ENCODE data around the gene ADARB2.
A peak's percentile ranks its signal among the peaks of the same experiment; 100 is the strongest.

Gene ADARB2

GRCh38 chr10:1423676-1424253 lies 313.6 kb downstream of the ADARB2 start:
- no peaks in the 10 kb centered on the region for H3K79me2 ChIP-seq (ENCODE audit: control insufficient read depth, low read length)
- H3K4me3 ChIP-seq (ENCODE audit: low read length) = peak overlapping the region; percentile 40
- no peaks in the 10 kb centered on the region for H3K27me3 ChIP-seq (ENCODE audit: control insufficient read depth, low read length)
- peaks cover 100% of the 10 kb centered on the region for H3K4me1 ChIP-seq (ENCODE audit: control insufficient read depth, low read length)
- peak overlapping the region; percentile 66 for H3K4me2 ChIP-seq (ENCODE audit: low read length)
- H3K36me3 ChIP-seq (ENCODE audit: control insufficient read depth, low read length) = no peaks in the 10 kb centered on the region
- no peaks in the 10 kb centered on the region for H4K20me1 ChIP-seq (ENCODE audit: control insufficient read depth, insufficient read depth, low read depth, low read length)
- H3K9me3 ChIP-seq (ENCODE audit: control insufficient read depth, insufficient read depth, low read length) = no peaks in the 10 kb centered on the region
- peak overlapping the region; percentile 79 for H3K27ac ChIP-seq (ENCODE audit: low read depth, low read length)
- TF ChIP-seq EZH2phosphoT487 (IDR thresholded peaks at IDR 0.05; ENCODE audit: borderline replicate concordance, low read length) (no peak), CTCF (IDR thresholded peaks at IDR 0.05; ENCODE audit: low read depth, low read length, poor library complexity, severe bottlenecking) (no peak)
- H3F3A ChIP-seq (ENCODE audit: control insufficient read depth, insufficient read depth) = peaks cover 45% of the 10 kb centered on the region
- no peaks in the 10 kb centered on the region for H3K9me2 ChIP-seq (replicated peaks; ENCODE audit: control insufficient read depth, low read length)

GRCh38 chr10:1422275-1422674 lies 315.1 kb downstream of the ADARB2 start:
- Histone ChIP-seq H3K4me2 (ENCODE audit: low read length) (no peak overlapping the region), H4K20me1 (ENCODE audit: control insufficient read depth, insufficient read depth, low read depth, low read length) (no peaks in the 10 kb centered on the region), H3K4me1 (ENCODE audit: control insufficient read depth, low read length) (peaks cover 100% of the 10 kb centered on the region), H3F3A (ENCODE audit: control insufficient read depth, insufficient read depth) (peaks cover 42% of the 10 kb centered on the region), H3K9me3 (ENCODE audit: control insufficient read depth, insufficient read depth, low read length) (peaks cover 4% of the 10 kb centered on the region; the same call in 1 of the 2 replicates), H3K27ac (ENCODE audit: low read depth, low read length) (no peak overlapping the region), H3K79me2 (ENCODE audit: control insufficient read depth, low read length) (no peaks in the 10 kb centered on the region), H3K36me3 (ENCODE audit: control insufficient read depth, low read length) (no peaks in the 10 kb centered on the region), H3K9me2 (replicated peaks; ENCODE audit: control insufficient read depth, low read length) (no peaks in the 10 kb centered on the region), H3K27me3 (ENCODE audit: control insufficient read depth, low read length) (no peaks in the 10 kb centered on the region), H3K4me3 (ENCODE audit: low read length) (no peak overlapping the region)
- TF ChIP-seq EZH2phosphoT487 (IDR thresholded peaks at IDR 0.05; ENCODE audit: borderline replicate concordance, low read length) (no peak), CTCF (IDR thresholded peaks at IDR 0.05; ENCODE audit: low read depth, low read length, poor library complexity, severe bottlenecking) (no peak)

GRCh38 chr10:1420661-1421362 lies 316.5 kb downstream of the ADARB2 start:
- H4K20me1 ChIP-seq (ENCODE audit: control insufficient read depth, insufficient read depth, low read depth, low read length) = no peaks in the 10 kb centered on the region
- peaks cover 100% of the 10 kb centered on the region for H3K4me1 ChIP-seq (ENCODE audit: control insufficient read depth, low read length)
- no peaks in the 10 kb centered on the region for H3K36me3 ChIP-seq (ENCODE audit: control insufficient read depth, low read length)
- no peaks in the 10 kb centered on the region for H3K27me3 ChIP-seq (ENCODE audit: control insufficient read depth, low read length)
- H3K4me3 ChIP-seq (ENCODE audit: low read length) = peak overlapping the region; percentile 73
- TF ChIP-seq CTCF (IDR thresholded peaks at IDR 0.05; ENCODE audit: low read depth, low read length, poor library complexity, severe bottlenecking) (peak; percentile 94), EZH2phosphoT487 (IDR thresholded peaks at IDR 0.05; ENCODE audit: borderline replicate concordance, low read length) (no peak)
- peaks cover 5% of the 10 kb centered on the region; the same call in 1 of the 2 replicates for H3K9me3 ChIP-seq (ENCODE audit: control insufficient read depth, insufficient read depth, low read length)
- no peaks in the 10 kb centered on the region for H3K79me2 ChIP-seq (ENCODE audit: control insufficient read depth, low read length)
- H3K4me2 ChIP-seq (ENCODE audit: low read length) = peak overlapping the region; percentile 87
- no peaks in the 10 kb centered on the region for H3K9me2 ChIP-seq (replicated peaks; ENCODE audit: control insufficient read depth, low read length)
- H3K27ac ChIP-seq (ENCODE audit: low read depth, low read length) = peak overlapping the region; percentile 72
- peaks cover 27% of the 10 kb centered on the region for H3F3A ChIP-seq (ENCODE audit: control insufficient read depth, insufficient read depth)

Data from DOHH2 (cell line).